CD14-positive monocyte (primary cell): Measurements from ENCODE around the gene CANT1. TPM values are rescaled to one million over a fixed set of nuclear protein-coding genes. Genes with fewer than 3 reads are reported as not detected.

Experiments used
- DNase-seq, 3 donors: peaks; one replicate each; pipeline ENCODE4 v3.0.0-alpha.2; 2011 to 2022
- H2AFZ ChIP-seq: 2 replicates; pipeline ENCODE4 v1.6.0; 2012; ENCODE audit warnings: mild to moderate bottlenecking, low read depth, low read length, inconsistent platforms; ENCODE audit not compliant: insufficient read depth, poor library complexity, severe bottlenecking
- H3K27ac ChIP-seq, 2 donors: 1 replicate in 1 of 2; 2 replicates in 1 of 2; pipeline ENCODE4 v1.5.1; 2012 to 2013; ENCODE audit warnings: low read length in 2 of 2, control low read depth in 1 of 2, inconsistent platforms in 1 of 2, low read depth in 1 of 2, mild to moderate bottlenecking in 1 of 2
- H3K27me3 ChIP-seq, 2 donors: one replicate each; pipeline versions ENCODE4 v1.6.0 to v1.6.1; 2011 to 2013; ENCODE audit warnings: low read length in 2 of 2; ENCODE audit not compliant: control insufficient read depth in 2 of 2, insufficient read depth in 2 of 2
- H3K36me3 ChIP-seq, 2 donors: replicated peaks in 1 of 2; 1 replicate in 1 of 2; 2 replicates in 1 of 2; pipeline versions ENCODE4 v1.5.1 to v1.6.1; 2012 to 2013; ENCODE audit warnings: low read length in 2 of 2, control low read depth in 1 of 2, inconsistent platforms in 1 of 2, mild to moderate bottlenecking in 1 of 2; ENCODE audit not compliant: insufficient read depth in 2 of 2, control insufficient read depth in 1 of 2
- H3K4me1 ChIP-seq, 2 donors: 1 replicate in 1 of 2; 2 replicates in 1 of 2; pipeline versions ENCODE4 v1.5.1 to v1.6.1; 2012 to 2013; ENCODE audit warnings: low read length in 2 of 2, control low read depth in 1 of 2, inconsistent platforms in 1 of 2, mild to moderate bottlenecking in 1 of 2, moderate library complexity in 1 of 2; ENCODE audit not compliant: insufficient read depth in 2 of 2, control insufficient read depth in 1 of 2
- H3K4me2 ChIP-seq: replicated peaks from 2 replicates; pipeline ENCODE3; 2012; ENCODE audit warnings: low read length, moderate library complexity, mild to moderate bottlenecking; ENCODE audit not compliant: poor library complexity, severe bottlenecking; ENCODE audit errors: extremely low read depth
- H3K4me3 ChIP-seq, 3 experiments: fragments of 200-600 bp in 1 of 3; sonication (generic) in 1 of 3; replicated peaks in 1 of 3; 1 replicate in 2 of 3; 2 replicates in 1 of 3; pipeline ENCODE4 v1.5.1; 2011 to 2013; ENCODE audit warnings: low read length in 3 of 3, mild to moderate bottlenecking in 3 of 3, control low read depth in 2 of 3, low read depth in 2 of 3, inconsistent platforms in 1 of 3, moderate library complexity in 1 of 3
- H3K79me2 ChIP-seq: 2 replicates; pipeline ENCODE4 v1.6.0; 2012; ENCODE audit warnings: mild to moderate bottlenecking, control low read depth, inconsistent platforms, low read length, moderate library complexity; ENCODE audit not compliant: insufficient read depth
- H3K9ac ChIP-seq: 2 replicates; pipeline ENCODE4 v1.6.0; 2017; ENCODE audit warnings: low read length, mild to moderate bottlenecking; ENCODE audit not compliant: insufficient read depth, poor library complexity, severe bottlenecking
- H3K9me3 ChIP-seq, 2 donors: replicated peaks in 1 of 2; 1 replicate in 1 of 2; 2 replicates in 1 of 2; pipeline versions ENCODE4 v1.5.1 to v1.6.1; 2012 to 2013; ENCODE audit warnings: low read length in 2 of 2, control low read depth in 1 of 2; ENCODE audit not compliant: control insufficient read depth in 1 of 2, insufficient read depth in 1 of 2
- H4K20me1 ChIP-seq: 2 replicates; pipeline ENCODE4 v1.6.0; 2012; ENCODE audit warnings: mild to moderate bottlenecking, low read length, control low read depth, moderate library complexity; ENCODE audit not compliant: insufficient read depth
- H3K27ac Mint-ChIP-seq, 7 donors: one replicate each; pipeline ENCODE4 v1.8.0; 2020; ENCODE audit warnings: mild to moderate bottlenecking in 7 of 7, mixed read lengths in 7 of 7, moderate library complexity in 6 of 7, inconsistent platforms in 2 of 7
- H3K27me3 Mint-ChIP-seq, 3 donors: one replicate each; pipeline ENCODE4 v1.8.0; 2021 to 2022; ENCODE audit warnings: low read depth in 3 of 3, mild to moderate bottlenecking in 3 of 3, mixed read lengths in 3 of 3, moderate library complexity in 3 of 3, inconsistent platforms in 1 of 3
- H3K36me3 Mint-ChIP-seq, 2 donors: one replicate each; pipeline ENCODE4 v1.8.0; 2020; ENCODE audit warnings: mixed read lengths in 2 of 2, inconsistent platforms in 1 of 2, mild to moderate bottlenecking in 1 of 2
- H3K4me1 Mint-ChIP-seq: one replicate; pipeline ENCODE4 v1.8.0; 2020; ENCODE audit warnings: mild to moderate bottlenecking, mixed read lengths
- H3K4me3 Mint-ChIP-seq, 2 donors: one replicate each; pipeline ENCODE4 v1.8.0; 2020; ENCODE audit warnings: mild to moderate bottlenecking in 2 of 2, mixed read lengths in 2 of 2, moderate library complexity in 1 of 2
- H3K9me3 Mint-ChIP-seq, 7 donors: one replicate each; pipeline ENCODE4 v1.8.0; 2020 to 2022; ENCODE audit warnings: mixed read lengths in 7 of 7, mild to moderate bottlenecking in 6 of 7, moderate library complexity in 6 of 7, inconsistent platforms in 2 of 7
- CTCF ChIP-seq: fragments of 200-600 bp; IDR thresholded peaks from one replicate; pipeline ENCODE4 v1.8.0; 2022; ENCODE audit warnings: antibody characterized with exemption, mild to moderate bottlenecking
- WGBS: methylation state at CpG from one replicate; pipeline ENCODE4 v1.1.5; 2013; ENCODE audit warnings: missing lambda C conversion rate; ENCODE audit not compliant: insufficient coverage; 5-methylcytosine and 5-hydroxymethylcytosine counted together
- intact Hi-C, 2 donors: fragments of 100-400 bp; cut with micrococcal nuclease; formaldehyde crosslinking; loops; one replicate each; pipeline versions ENCODE4 v1.15.0 to v1.15.1; 2023
- polyA plus RNA-seq, 3 donors: library from polyadenylated mRNA; depleted of rRNA in 1 of 3; unstranded in 2 of 3; stranded (reverse) in 1 of 3; fragments of 300-500 nt in 2 of 3; fragments of >200 nt in 1 of 3; fragmentation: Illumina TruSeq in 2 of 3; gene quantifications; 1 replicate in 2 of 3; 2 replicates in 1 of 3; pipeline ENCODE4 v1.2.3, GENCODE V29; 2012 to 2021

The CANT1 gene
- polyA plus RNA-seq, 3 donors: 10.6 to 16.6 (median 14.3) TPM

- no peak for TF ChIP-seq CTCF
- Mint-ChIP-seq H3K4me3 (no peak overlapping the region), H3K27me3 (peaks cover 2 to 14% (median 6%) of the 10 kb centered on the region in 3 donors), H3K36me3 (peaks cover 3 to 7% of the 10 kb centered on the region in 2 donors), H3K27ac (no peak overlapping the region), H3K9me3 (peaks cover 7 to 30% (median 24%) of the 10 kb centered on the region in 7 donors), H3K4me1 (no peaks in the 10 kb centered on the region)
- H3K36me3 ChIP-seq: no peaks in the 10 kb centered on the region
- peaks cover 15 to 31% of the 10 kb centered on the region in 2 donors for H3K9me3 ChIP-seq
- no peak overlapping the region for H3K27ac ChIP-seq
- H3K79me2 ChIP-seq: no peaks in the 10 kb centered on the region
- no peaks in the 10 kb centered on the region for H3K4me1 ChIP-seq
- WGBS: 92% methylated on average over 27 of the region's 29 CpGs
- no peaks in the 10 kb centered on the region for H4K20me1 ChIP-seq
- H3K9ac ChIP-seq: no peak overlapping the region
- intact Hi-C loops: no loop called here
- H3K4me3 ChIP-seq: no peak overlapping the region
- H3K27me3 ChIP-seq: no peaks in the 10 kb centered on the region
- no peak overlapping the region for H2AFZ ChIP-seq
- DNase-seq: no peak
- no peak overlapping the region for H3K4me2 ChIP-seq
Observed at GRCh38 chr17:78953356-78954350, 55.9 kb downstream of the CANT1 start.

- Mint-ChIP-seq H3K36me3 (peaks cover 3 to 7% of the 10 kb centered on the region in 2 donors), H3K27ac (no peak overlapping the region), H3K4me1 (no peaks in the 10 kb centered on the region), H3K4me3 (no peak overlapping the region), H3K9me3 (peaks cover 7 to 30% (median 24%) of the 10 kb centered on the region in 7 donors), H3K27me3 (peaks cover 2 to 14% (median 6%) of the 10 kb centered on the region in 3 donors)
- H3K4me2 ChIP-seq: no peak overlapping the region
- 97% methylated on average over 7 of the region's 10 CpGs for WGBS
- no peak overlapping the region for H3K27ac ChIP-seq
- H3K36me3 ChIP-seq: no peaks in the 10 kb centered on the region
- no peaks in the 10 kb centered on the region for H3K79me2 ChIP-seq
- no peak overlapping the region for H2AFZ ChIP-seq
- H4K20me1 ChIP-seq: no peaks in the 10 kb centered on the region
- H3K9me3 ChIP-seq: peaks cover 15 to 31% of the 10 kb centered on the region in 2 donors
- no peaks in the 10 kb centered on the region for H3K4me1 ChIP-seq
- no peak overlapping the region for H3K9ac ChIP-seq
- H3K27me3 ChIP-seq: no peaks in the 10 kb centered on the region
- H3K4me3 ChIP-seq: no peak overlapping the region
- DNase-seq: no peak
- TF ChIP-seq CTCF: no peak
- intact Hi-C loops: no loop called here
Observed at GRCh38 chr17:78952706-78953105, 56.9 kb downstream of the CANT1 start.
